Mononuclear cell (primary cell): Measurements from ENCODE around the gene CACNA1E. TPM values are rescaled to one million over a fixed set of nuclear protein-coding genes. Genes with fewer than 3 reads are reported as not detected.
"Not testable (repeated sequence)": the region's sequence is repeated elsewhere in the genome, so short reads cannot be mapped to it uniquely, and the experiment has no call there.

Experiments used
- H3K27me3 ChIP-seq: 2 replicates; pipeline ENCODE4 v1.6.0; 2011; ENCODE audit warnings: low read length, control low read depth; ENCODE audit not compliant: insufficient read depth
- H3K4me1 ChIP-seq: 2 replicates; pipeline ENCODE4 v1.5.1; 2011; ENCODE audit warnings: mild to moderate bottlenecking, low read length, control low read depth; ENCODE audit not compliant: insufficient read depth
- H3K4me3 ChIP-seq: 2 replicates; pipeline ENCODE4 v1.5.1; 2011; ENCODE audit warnings: mild to moderate bottlenecking, low read length, moderate library complexity
- H3K9me3 ChIP-seq: 2 replicates; pipeline ENCODE4 v1.5.1; 2011; ENCODE audit warnings: low read depth, mild to moderate bottlenecking, control low read depth, low read length
- total RNA-seq: library from RNA; depleted of rRNA; stranded (reverse); fragments of >200 nt; gene quantifications from one replicate; pipeline ENCODE4 v1.2.3, GENCODE V29; 2012

Gene CACNA1E
- total RNA-seq, 1 donor, result under 0.01 TPM

DNA sequence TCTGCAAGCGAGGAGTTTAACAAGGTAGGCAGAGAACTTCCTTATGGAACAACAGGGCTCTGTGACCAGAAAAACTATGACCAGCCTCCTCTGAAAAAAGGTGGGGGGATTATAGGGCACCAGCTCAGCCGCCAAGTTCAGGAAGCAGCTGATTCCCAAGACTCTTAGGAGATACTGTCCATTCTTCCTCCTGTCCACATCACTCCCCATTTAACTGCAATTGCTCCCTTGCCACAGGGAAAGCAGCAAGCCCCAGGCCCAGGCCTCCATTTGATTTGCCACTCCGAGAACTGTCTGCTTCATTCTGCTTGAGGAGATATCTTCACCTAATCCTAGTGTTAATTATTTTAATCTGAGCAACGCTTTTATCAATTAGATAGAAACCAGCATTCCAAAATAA, 323.9 kb downstream of the CACNA1E start:
- H3K9me3 ChIP-seq, result no peaks in the 10 kb centered on the region
- no peaks in the 10 kb centered on the region for H3K4me1 ChIP-seq
- H3K4me3 ChIP-seq, result no peak overlapping the region
- H3K27me3 ChIP-seq, result no peaks in the 10 kb centered on the region

DNA sequence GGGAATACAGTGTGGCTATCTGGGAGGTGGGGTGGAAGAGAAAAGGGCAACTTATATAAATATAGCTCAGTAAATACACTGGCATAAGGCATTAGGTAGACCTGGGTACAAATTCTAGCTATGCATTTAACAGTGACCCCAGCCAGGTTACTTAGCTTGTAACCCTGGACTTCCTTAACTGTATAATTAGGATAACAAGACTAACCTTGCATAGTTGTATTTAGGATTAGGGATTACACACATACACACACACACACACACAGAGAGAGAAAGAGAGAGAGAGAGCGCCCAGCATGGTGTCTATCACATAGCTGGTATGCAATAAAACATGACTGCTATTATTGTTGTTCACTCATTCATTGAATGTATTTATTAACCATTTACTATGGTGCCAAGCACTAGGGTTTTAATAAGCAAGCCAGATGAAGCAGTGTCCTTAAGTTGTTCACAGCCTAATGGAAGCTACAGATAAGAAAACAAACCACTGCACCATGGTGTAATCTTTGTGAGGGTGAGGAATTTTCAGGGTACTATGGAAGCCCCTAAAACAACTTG, 326.8 kb downstream of the CACNA1E start:
- Histone ChIP-seq H3K4me1 (no peaks in the 10 kb centered on the region), H3K9me3 (no peaks in the 10 kb centered on the region), H3K27me3 (no peaks in the 10 kb centered on the region), H3K4me3 (no peak overlapping the region)

- Histone ChIP-seq H3K9me3 (no peaks in the 10 kb centered on the region), H3K27me3 (no peaks in the 10 kb centered on the region), H3K4me3 (no peak overlapping the region), H3K4me1 (no peaks in the 10 kb centered on the region)
These were observed 328.9 kb downstream of the CACNA1E start for GRCh38 chr1:181812208-181812607.

DNA sequence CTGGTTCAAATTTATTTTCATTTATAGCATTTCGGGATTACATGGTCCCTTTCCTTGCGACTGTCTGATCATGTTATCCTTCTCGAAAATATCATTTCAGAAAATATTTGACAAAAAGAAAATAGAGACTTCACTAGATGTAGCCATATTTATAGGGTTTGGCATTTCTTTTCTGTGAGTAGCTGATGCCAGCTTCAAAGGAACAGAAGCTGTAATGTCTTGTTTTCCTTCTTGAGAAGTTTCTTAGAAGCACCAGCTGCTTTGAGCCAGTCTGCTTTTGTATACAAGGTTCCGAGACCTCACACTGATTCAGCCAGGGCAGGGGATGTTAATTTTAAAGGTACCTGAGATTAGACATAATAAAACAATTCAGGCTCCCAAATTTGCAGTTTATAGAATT, 329.9 kb downstream of the CACNA1E start:
- Histone ChIP-seq H3K4me3 (no peak overlapping the region), H3K4me1 (no peaks in the 10 kb centered on the region), H3K9me3 (no peaks in the 10 kb centered on the region), H3K27me3 (no peaks in the 10 kb centered on the region)

GRCh38 chr1:181816608-181817007, 333.3 kb downstream of the CACNA1E start:
- Histone ChIP-seq H3K4me3 (no peak overlapping the region), H3K27me3 (no peaks in the 10 kb centered on the region), H3K9me3 (no peaks in the 10 kb centered on the region), H3K4me1 (no peaks in the 10 kb centered on the region)

DNA sequence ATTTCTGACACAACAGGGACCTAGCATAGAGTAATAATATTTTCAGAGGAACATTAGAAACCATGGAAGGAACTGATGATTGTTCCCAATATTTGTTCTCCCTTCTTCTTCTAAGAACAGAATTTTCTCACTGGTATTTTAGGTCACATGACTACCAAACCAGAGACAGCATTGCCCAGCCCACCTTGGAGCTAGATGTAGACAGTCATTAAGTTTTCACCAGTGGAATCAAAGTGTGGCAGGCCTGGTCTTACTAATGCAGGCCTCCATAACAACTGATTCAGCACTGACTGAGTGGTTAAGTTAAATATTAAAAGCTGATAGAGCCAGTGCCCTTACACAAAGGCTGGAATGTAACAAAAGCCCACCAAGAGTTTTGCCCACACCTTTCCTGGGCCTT, 333.8 kb downstream of the CACNA1E start:
- Histone ChIP-seq H3K9me3 (no peaks in the 10 kb centered on the region), H3K4me3 (no peak overlapping the region), H3K4me1 (no peaks in the 10 kb centered on the region), H3K27me3 (no peaks in the 10 kb centered on the region)

DNA sequence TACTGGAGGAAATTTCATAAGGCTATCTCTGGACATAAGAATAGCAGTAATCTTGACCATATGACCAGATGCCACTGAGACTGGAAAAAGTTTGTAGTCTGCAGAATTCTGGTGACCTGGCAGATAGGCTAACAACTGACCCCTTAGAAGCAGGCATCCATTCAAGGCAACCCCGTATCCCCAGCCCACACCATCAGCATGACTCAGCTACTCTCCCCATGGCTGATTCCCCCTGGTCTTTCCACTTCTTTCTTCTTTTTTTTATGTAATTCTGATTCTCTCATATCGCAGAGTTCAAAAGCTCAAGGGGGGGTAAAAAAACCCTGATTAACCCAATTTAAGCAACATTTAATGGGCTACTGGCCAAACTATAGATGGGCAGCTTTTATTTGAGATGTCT, 335.1 kb downstream of the CACNA1E start:
- Histone ChIP-seq H3K27me3 (no peaks in the 10 kb centered on the region), H3K4me3 (no peak overlapping the region)

DNA sequence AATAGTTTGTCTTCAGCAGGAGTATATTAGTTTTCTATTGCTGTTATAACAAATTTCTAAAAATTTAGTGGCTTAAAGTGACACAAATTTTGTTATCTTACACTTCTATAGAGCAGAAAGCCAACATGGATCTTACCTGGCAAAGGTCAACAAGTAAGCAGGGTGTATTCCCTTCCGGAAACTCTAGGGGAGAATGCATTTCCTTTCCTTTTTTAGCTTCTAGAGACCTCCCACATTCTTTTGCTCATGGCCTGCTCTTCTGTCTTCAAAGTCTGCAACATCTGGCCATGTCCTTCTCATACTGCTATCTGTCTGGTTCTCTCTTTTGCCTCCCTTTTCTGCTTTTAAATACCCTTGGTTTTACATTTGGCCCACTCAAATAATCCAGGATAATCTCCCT, 335.6 kb downstream of the CACNA1E start:
- Histone ChIP-seq H3K27me3 (no peaks in the 10 kb centered on the region), H3K4me1 (no peaks in the 10 kb centered on the region), H3K9me3 (no peaks in the 10 kb centered on the region), H3K4me3 (no peak overlapping the region)

More for the DNA sequence above, 335.1 kb downstream of the CACNA1E start:
- no peaks in the 10 kb centered on the region for H3K9me3 ChIP-seq
- H3K4me1 ChIP-seq, result no peaks in the 10 kb centered on the region

- Histone ChIP-seq H3K9me3 (no peaks in the 10 kb centered on the region), H3K4me1 (no peaks in the 10 kb centered on the region), H3K27me3 (no peaks in the 10 kb centered on the region), H3K4me3 (no peak overlapping the region)
These were observed 338.4 kb downstream of the CACNA1E start for GRCh38 chr1:181821701-181822100.

DNA sequence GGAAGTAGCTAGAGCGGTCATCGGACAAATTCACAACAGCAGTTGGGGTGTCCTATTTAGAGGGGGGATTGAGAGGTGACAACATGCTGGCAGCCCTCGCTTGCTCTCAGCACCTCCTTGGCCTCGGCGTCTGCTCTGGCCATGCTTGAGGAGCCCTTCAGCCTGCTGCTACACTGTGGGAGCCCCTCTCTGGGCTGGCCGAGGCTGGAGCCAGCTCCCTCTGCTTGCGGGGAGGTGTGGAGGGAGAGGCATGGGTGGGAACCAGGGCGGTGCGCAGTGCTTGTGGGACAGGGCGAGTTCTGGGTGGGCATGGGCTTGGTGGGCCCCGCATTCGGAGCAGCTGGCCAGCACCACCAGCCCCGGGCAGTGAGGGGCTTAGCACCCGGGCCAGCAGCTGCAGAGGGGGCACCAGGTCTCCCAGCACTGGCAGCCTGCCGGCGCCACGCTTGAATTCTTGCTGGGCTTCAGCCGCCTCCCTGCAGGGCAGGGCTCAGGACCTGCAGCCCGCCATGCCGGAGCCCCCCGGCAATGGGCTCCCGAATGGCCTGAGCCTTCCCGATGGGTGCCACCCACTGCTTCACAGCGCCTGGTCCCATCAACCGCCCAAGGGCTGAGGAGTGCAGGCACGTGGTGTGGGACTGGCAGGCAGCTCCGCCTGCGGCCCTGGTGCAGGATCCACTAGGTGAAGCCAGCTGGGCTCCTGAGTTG, 349.0 kb downstream of the CACNA1E start:
- not testable (repeated sequence) for H3K4me3 ChIP-seq, H3K27me3 ChIP-seq, H3K4me1 ChIP-seq
- peaks cover 12% of the 10 kb centered on the region for H3K9me3 ChIP-seq

DNA sequence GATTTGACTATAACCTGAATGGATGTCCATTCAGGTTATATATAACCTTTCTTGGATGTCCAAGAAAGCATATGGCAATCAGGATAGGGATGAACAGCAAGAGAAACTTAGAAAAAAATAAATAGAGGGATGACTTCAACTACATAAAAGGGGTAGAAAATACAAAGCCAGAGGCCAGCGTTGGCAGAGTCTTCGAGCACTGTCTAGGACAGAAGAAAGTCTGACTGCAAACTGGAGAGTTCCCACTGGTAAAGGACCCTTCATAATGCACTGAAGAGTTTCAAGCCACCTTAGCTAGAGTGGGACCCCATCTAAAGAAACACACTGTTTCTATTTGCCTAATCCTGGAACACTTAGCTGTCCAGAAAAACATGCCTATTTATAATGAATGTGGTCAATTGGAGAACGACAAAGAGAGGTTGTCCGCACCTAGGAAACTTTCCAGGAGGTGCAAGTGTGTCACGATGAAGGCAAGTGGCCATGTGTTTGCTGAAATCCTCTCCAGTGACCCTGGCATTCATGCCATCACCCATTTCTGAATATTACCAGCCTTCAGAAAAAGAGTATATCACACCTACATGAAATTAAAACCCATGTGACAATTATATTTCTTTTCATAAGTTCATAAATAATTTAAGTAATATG, 362.8 kb downstream of the CACNA1E start:
- no peak overlapping the region for H3K4me3 ChIP-seq

DNA sequence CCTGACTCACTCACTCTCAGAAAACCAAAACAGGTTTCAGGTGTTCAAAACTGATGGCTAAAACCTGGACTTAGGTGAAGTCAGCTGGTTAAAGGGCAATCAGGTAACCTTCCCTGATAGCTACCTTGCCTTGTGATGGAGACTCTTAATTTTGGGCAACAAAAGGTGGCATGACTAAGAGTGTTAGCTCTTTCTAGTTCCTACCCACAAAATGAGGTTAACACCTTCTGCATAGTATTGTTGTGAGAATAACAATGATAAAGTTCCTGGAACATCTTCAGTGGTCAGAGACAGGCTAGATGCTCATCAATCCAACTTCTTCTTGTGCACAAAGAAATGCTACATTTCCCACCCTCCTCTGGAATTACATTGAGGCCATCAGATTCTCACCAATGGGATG, 363.4 kb downstream of the CACNA1E start:
- Histone ChIP-seq H3K9me3 (no peaks in the 10 kb centered on the region), H3K27me3 (no peaks in the 10 kb centered on the region), H3K4me3 (no peak overlapping the region), H3K4me1 (no peaks in the 10 kb centered on the region)

More for the DNA sequence above, 362.8 kb downstream of the CACNA1E start:
- no peaks in the 10 kb centered on the region for H3K27me3 ChIP-seq
- H3K4me1 ChIP-seq, result no peaks in the 10 kb centered on the region
- no peaks in the 10 kb centered on the region for H3K9me3 ChIP-seq

- Histone ChIP-seq H3K9me3 (no peaks in the 10 kb centered on the region), H3K4me3 (no peak overlapping the region), H3K4me1 (no peaks in the 10 kb centered on the region), H3K27me3 (no peaks in the 10 kb centered on the region)
These were observed 365.8 kb downstream of the CACNA1E start for GRCh38 chr1:181849071-181849470.

DNA sequence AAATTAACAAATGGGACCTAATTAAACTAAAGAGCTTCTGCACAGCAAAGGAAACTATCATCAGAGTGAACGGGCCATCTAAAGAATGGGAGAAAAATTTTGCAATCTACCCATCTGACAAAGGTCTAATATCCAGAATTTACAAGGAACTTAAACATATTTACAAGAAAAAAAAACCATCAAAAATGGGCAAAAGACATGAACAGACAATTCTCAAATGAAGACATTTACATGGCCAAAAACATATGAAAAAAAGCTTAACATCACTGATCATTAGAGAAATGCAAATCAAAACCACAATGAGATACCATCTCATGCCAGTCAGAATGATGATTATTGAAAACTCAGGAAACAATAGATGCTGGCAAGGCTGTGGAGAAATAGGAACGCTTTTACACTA, 370.9 kb downstream of the CACNA1E start:
- H3K4me3 ChIP-seq, H3K4me1 ChIP-seq, H3K9me3 ChIP-seq, H3K27me3 ChIP-seq: not testable (repeated sequence)

DNA sequence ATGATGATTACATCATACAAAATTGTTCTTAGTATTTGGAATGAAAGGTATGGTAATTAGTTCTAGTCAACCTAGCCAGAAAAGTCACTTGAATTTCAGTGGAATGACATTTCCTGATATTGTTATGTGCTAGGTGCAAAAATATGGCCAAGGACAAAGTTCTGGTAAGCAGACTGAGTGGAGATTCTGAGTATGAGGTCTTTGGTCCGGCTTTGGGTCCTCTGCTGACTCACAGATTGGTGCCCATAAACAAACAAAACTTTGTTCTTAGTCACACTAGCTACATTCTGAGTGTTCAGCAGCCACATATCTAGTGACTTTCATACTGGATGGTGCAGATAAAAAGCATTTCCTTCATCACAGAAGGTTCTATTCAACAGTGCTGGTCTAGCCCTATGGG, 372.1 kb downstream of the CACNA1E start:
- Histone ChIP-seq H3K9me3 (no peaks in the 10 kb centered on the region), H3K4me1 (no peaks in the 10 kb centered on the region), H3K27me3 (no peaks in the 10 kb centered on the region)

More for the DNA sequence above, 372.1 kb downstream of the CACNA1E start:
- H3K4me3 ChIP-seq, result no peak overlapping the region
